GM08714 (cell line): ENCODE measurements around the gene GPNMB.
A peak's percentile ranks its signal among the peaks of the same experiment; 100 is the strongest.

Experiments
- H3K4me3 ChIP-seq: fragments of 200-500 bp; sonication (Bioruptor generic); 2 replicates; pipeline ENCODE4 v1.5.1; 2014; ENCODE audit warnings: mild to moderate bottlenecking, low read length, inconsistent platforms
- ZNF274 ChIP-seq: IDR thresholded peaks from 2 replicates; pipeline ENCODE4 v1.6.1; 2012; ENCODE audit warnings: mild to moderate bottlenecking, low read depth, low read length

Gene GPNMB

DNA sequence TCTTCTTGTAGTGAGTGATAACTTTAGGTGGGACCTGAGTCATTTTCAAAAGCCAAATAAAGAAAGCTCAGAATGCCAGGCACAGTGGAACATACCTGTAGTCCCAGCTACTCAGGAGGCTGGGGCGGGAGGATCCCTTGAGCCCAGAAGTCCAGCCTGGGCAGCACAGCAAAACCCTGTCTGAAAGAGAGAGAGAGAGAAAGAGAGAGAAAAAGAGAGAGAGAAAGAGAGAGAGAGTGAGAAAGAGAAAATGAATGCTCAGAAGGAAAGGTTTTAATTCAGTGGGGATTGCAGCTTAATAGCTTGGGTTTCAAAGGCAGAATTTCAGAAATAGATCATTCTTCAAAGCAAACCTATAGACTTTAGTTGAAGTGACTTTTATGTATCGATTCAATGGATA lies 25.7 kb downstream of the GPNMB start:
- TF ChIP-seq ZNF274: no peak
- H3K4me3 ChIP-seq: no peak overlapping the region

DNA sequence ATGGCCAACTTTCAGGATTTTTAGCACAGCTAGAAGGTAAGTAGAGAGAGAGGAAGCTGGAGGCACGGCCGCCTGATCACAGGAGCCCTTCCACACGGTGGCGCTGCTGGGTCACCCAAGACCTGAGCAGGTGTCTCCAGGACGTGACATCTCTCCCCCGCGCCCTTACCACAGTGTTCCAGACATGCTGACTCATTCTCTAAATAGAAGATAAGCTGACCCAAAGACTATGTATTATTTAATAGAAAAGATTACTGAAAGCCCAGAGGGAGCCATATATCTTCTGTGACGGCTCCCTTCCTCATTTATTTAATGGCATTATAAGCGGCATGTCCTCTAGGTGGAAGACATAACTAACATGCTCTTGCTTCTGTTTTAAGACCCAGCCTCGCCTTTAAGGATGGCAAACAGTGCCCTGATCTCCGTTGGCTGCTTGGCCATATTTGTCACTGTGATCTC lies 26.6 kb downstream of the GPNMB start:
- TF ChIP-seq ZNF274: no peak
- peak overlapping the region; percentile 53; the same call in 1 of the 2 replicates for H3K4me3 ChIP-seq

- TF ChIP-seq ZNF274: no peak
- H3K4me3 ChIP-seq: no peak overlapping the region
Observed at GRCh38 chr7:23275912-23276311, 29.3 kb downstream of the GPNMB start.

DNA sequence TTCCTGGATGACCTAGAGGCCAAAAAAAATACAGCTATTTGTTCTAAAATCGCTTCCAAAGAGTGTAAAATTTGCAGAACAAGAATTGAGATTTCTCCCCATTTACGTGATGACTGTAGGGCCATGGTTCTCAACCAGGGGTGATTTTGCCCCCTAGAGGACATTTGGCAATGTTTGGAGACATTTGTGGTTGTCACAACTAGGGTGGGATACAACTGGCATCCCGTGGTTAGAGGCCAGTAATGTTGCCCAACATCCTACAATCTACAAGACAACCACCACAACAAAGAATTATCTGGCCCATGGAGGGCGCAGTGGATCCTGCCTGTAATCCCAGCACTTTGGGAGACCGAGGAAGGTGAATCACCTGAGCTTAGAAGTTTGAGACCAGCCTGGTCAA lies 29.8 kb downstream of the GPNMB start:
- TF ChIP-seq ZNF274: no peak
- H3K4me3 ChIP-seq: no peak overlapping the region

DNA sequence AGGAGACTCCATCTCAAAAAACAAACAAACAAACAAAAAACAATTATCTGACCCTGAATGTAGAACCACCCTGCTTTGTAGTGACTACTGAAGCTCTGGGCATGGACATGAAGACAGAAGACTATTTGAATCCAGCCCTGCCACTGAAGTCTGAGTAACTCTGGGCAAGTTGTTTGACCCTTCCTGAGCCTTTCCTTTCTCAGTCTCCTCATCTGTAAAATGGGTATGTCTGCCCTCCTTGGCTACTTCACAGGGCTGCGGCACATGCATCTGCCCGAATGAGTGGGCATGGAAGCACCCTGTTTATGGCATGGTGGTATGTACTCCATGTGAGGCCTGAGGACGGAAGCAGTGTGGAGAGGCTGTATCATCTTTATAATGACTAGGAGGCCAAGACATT lies 30.4 kb downstream of the GPNMB start:
- no peak for TF ChIP-seq ZNF274
- no peak overlapping the region for H3K4me3 ChIP-seq

DNA sequence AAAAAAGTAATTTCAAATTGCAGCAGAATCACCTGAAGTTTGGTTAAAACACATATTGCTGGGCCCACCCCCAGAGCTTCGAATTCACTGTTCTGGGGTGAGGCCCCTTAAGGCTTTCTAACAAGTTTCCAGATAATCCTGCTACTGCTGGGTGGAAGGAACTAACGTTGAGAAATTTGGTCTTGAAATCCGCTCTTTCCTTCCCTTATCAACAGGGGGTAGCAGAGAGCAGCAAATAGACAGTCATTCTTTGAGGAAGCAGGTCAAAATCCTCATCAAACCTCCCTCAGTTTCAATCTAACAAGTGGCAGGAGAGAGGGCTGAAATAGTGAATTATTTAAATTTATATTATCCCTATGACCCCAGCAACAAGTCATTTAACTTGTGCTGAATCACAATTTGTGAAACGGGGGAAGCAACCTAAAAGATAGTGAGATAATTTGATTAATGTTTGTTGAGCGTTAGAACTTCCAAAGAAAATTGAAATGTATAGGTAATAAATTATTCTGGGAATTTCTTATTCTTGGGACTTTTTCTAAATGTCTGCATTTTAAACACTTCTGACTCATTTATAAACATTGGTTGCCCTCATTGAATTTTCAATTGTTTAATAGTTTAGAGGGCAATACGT lies 30.9 kb downstream of the GPNMB start:
- no peak overlapping the region for H3K4me3 ChIP-seq
- no peak for TF ChIP-seq ZNF274

- no peak overlapping the region for H3K4me3 ChIP-seq
- no peak for TF ChIP-seq ZNF274
Observed at GRCh38 chr7:23279819-23280525, 33.4 kb downstream of the GPNMB start.

DNA sequence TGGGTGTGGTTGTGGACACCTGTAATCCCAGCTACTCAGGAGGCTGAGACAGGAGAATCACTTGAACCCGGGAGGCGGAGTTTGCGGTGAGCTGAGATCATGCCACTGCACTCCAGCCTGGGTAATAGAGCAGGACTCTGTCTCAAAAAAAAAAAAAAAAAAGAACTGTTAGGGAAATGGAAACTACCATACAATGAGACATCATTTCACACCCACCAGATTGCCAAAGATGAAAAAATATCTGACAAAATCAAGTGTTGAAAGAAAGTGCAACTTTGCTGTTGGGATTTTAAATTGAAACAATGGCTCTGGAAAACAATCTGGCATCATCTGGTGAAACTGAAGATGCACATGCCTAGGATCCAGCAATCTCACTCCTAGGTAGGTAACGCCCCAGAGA lies 36.5 kb downstream of the GPNMB start:
- H3K4me3 ChIP-seq: no peak overlapping the region
- TF ChIP-seq ZNF274: no peak

DNA sequence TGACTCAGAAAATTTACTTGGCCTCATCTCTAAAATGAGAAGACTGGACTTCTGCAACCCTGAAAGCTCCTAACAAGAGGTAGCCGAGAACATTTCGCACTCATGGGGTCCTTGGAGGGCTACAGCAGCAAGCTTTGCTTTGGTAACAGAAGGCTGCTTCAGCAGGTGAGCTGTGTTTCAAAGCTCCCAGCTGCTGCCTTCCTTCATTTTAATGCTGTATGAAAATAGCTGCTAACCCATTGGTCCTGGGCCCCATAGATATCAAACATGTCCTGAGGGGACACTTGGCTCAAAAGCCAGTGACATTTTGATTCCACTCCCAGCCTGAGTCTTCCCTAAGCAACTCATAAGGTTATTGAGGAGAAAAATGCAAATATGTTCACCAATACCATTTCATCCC lies 38.3 kb downstream of the GPNMB start:
- no peak for TF ChIP-seq ZNF274

GRCh38 chr7:23285657-23286646 lies 39.4 kb downstream of the GPNMB start:
- H3K4me3 ChIP-seq: no peak overlapping the region
- no peak for TF ChIP-seq ZNF274

More for the DNA sequence above, 38.3 kb downstream of the GPNMB start:
- no peak overlapping the region for H3K4me3 ChIP-seq

GRCh38 chr7:23287612-23288011 lies 41.0 kb downstream of the GPNMB start:
- no peak for TF ChIP-seq ZNF274
- no peak overlapping the region for H3K4me3 ChIP-seq

DNA sequence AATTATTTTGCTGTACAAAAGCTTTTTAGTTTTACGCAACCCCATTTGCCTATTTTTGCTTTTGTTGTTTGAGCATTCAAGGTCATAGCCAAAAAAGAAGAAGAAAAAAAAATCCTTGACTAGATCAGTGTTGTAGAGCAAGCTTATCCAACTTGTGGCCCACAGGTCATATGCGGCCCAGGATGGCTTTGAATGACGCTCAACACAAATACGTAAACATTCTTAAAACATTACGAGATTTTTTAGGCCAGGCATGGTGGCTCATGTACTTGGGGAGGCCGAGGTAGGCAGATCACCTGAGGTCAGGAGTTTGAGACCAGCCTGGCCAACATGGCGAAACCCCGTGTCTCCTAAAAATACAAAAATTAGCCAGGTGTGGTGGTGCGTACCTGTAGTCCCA lies 44.4 kb downstream of the GPNMB start:
- no peak for TF ChIP-seq ZNF274

DNA sequence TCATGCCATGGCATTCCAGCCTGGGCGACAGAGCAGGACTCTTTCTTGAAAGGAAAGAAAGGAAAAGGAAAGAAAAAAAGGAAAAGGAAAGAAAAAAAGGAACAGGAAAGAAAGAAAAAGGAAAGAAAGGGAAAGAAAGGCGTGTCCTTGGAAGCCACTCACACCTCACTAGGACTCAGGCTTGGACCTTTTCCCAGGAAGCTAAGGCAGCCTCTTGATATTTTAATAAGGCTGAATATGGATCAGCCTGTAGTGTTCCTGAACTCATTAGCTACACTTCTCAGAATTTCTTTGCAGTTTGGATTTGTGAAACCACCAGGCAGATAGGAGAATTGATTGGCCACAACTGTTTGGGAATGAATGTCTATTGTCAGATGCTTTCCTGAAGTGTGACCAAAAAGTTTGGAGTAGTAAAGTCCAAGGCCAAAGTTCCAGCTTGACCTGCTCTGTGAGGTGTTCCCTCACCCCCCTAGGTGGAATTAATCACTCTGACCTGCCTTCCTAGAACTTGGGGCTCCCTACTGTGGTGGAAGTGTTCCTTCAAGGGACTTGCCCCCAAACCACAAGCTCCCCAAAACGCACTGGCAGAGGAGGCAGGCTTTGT lies 45.5 kb downstream of the GPNMB start:
- TF ChIP-seq ZNF274: no peak
- no peak overlapping the region for H3K4me3 ChIP-seq

More for the DNA sequence above, 44.4 kb downstream of the GPNMB start:
- H3K4me3 ChIP-seq: no peak overlapping the region

DNA sequence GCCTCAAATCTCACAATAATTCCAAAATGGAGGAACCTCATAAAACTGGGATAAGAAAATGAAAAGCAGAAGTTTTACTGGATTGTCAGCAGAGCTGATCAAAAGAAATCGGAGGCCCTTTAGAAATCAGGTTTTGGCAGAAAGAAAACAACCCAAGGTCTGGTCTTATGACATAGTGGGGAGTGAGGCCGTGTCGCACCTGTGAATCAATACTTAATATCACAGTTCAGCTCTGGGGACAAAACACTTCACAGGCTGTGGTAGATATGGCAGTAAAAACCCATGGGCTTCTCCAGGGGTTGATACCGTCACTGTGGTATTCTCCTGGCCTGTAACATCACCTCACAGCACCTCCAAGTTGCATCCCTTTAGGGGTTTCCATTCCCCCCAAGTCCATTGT lies 46.0 kb downstream of the GPNMB start:
- TF ChIP-seq ZNF274: no peak
- no peak overlapping the region for H3K4me3 ChIP-seq

GRCh38 chr7:23293500-23294073 lies 47.0 kb downstream of the GPNMB start:
- TF ChIP-seq ZNF274: no peak
- no peak overlapping the region for H3K4me3 ChIP-seq
